Inflammatory macrophage treated with lipopolysaccharide for 4 hours (primary cell): Measurements from ENCODE around the gene NPIPB8.
"Not testable (repeated sequence)": the region's sequence is repeated elsewhere in the genome, so short reads cannot be mapped to it uniquely, and the experiment has no call there.

Experiments
- DNase-seq: peaks from one replicate; pipeline ENCODE4 v3.0.0-alpha.2; 2020

The NPIPB8 gene

DNA sequence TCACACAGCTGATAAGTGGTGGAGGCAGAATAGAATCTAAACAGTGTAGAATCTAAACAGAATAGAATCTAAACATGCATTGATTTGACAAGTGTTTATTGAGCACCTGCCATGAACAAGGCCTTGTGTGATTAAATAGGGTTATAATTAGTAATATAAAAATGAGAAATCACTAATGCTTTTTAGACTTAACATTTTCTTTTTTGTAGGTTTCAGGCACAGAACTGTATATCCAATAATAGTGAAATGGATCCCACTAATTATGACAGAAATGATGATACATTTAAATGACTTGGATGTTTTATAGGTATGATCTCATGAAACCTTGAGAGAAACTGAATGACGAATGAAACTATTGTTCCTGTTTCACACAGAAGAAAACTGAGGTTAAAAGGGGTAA lies at the start of gene NPIPB8:
Gene NPIPB8 (plus strand): TSS at position 301 of the 400 bp plus-strand sequence. CDS start 296 bp downstream, outside the sequence.
- DNase-seq, result not testable (repeated sequence)

DNA sequence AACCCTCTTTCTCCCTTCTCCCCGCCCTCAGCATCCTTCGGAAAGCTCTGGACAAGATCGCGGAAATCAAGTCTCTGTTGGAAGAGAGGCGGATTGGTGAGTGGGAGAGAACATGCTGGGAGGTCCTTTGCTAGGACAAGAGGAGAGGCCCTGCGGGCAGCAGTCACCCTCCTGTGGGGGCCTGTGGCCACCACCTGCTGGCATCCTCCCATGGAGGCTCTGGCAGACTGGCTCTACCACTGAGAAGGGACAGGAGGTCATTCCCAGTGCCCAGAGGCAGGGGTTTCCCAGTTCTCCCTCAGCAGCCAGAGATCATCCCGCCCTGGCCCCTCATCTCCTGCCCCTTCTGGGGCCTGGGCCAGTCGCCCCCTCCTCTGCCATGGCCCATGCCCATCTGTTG lies 48.8 kb upstream of the NPIPB8 start:
- DNase-seq, result no peak

- no peak for DNase-seq
Measured at GRCh38 chr16:28589930-28590329, 47.9 kb upstream of the NPIPB8 start.

DNA sequence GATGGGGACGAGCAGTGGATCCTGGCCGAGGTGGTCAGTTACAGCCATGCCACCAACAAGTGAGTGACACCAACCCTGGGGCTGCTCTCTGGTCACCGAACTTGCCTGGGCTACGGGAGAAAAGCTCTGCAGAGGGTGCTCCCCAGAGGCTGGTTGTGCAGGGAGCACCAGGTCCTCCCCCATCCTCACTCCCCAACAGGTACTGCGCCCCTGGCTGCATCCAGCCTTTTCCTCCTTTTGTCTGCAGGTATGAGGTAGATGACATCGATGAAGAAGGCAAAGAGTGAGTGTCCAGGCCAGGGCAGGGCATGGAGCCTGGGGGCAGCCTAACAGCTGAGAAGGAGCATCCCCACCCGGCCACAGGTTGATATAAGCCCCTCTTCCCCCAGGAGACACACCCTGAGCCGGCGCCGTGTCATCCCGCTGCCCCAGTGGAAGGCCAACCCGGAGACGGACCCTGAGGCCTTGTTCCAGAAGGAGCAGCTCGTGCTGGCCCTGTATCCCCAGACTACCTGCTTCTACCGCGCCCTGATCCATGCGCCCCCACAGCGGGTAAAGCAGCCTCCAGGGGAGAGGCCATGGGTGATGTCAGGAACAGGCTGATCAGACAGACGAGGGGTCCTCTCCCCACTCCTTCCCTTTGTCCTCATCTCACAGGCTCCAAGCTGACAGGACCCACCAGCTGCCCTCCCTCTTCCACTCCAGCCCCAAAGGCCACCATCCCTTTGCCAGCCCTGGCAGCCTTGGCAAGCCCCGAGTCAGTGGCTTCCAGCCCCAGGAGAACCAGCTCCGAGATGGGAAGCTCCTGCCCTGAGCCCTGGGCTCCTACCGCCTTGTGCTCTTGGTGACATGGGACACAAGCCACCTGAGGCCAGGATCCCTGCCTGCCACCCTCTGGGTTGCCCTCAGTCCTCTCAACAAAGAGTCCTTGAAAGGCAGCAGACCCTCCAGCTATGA lies 47.2 kb upstream of the NPIPB8 start:
- DNase-seq, result no peak

DNA sequence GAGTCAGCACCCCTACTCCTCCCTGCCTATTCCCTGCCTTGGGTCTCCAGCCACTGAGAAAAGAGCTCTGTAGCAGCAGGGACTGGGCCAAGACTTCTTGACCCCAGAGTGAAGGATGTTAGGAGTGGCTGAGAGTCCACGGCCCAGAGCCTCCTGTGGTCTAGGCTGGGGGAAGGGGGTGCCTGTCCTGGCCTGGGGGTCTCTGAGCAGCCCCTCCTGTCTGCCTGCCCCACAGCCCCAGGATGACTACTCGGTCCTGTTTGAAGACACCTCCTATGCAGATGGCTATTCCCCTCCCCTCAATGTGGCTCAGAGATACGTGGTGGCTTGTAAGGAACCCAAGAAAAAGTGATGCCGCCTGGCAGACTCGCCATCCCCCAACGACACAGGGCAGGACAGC lies 46.5 kb upstream of the NPIPB8 start:
- no peak for DNase-seq

GRCh38 chr16:28592511-28592910 lies 45.4 kb upstream of the NPIPB8 start:
- no peak for DNase-seq

- no peak for DNase-seq
Measured at GRCh38 chr16:28592979-28593553, 44.8 kb upstream of the NPIPB8 start.

- not testable (repeated sequence) for DNase-seq
Measured at GRCh38 chr16:28595451-28595850, 42.4 kb upstream of the NPIPB8 start.

GRCh38 chr16:28596115-28596630 lies 41.7 kb upstream of the NPIPB8 start:
- no peak for DNase-seq

GRCh38 chr16:28596840-28597691 lies 40.8 kb upstream of the NPIPB8 start, which contains the start of gene SULT1A2:
Gene SULT1A2 (minus strand): TSS chr16:28597050. CDS start chr16:28595930, 1,120 bp downstream.
- no peak for DNase-seq

GRCh38 chr16:28597692-28598261 lies 40.1 kb upstream of the NPIPB8 start:
- DNase-seq, result peak; percentile 27

DNA sequence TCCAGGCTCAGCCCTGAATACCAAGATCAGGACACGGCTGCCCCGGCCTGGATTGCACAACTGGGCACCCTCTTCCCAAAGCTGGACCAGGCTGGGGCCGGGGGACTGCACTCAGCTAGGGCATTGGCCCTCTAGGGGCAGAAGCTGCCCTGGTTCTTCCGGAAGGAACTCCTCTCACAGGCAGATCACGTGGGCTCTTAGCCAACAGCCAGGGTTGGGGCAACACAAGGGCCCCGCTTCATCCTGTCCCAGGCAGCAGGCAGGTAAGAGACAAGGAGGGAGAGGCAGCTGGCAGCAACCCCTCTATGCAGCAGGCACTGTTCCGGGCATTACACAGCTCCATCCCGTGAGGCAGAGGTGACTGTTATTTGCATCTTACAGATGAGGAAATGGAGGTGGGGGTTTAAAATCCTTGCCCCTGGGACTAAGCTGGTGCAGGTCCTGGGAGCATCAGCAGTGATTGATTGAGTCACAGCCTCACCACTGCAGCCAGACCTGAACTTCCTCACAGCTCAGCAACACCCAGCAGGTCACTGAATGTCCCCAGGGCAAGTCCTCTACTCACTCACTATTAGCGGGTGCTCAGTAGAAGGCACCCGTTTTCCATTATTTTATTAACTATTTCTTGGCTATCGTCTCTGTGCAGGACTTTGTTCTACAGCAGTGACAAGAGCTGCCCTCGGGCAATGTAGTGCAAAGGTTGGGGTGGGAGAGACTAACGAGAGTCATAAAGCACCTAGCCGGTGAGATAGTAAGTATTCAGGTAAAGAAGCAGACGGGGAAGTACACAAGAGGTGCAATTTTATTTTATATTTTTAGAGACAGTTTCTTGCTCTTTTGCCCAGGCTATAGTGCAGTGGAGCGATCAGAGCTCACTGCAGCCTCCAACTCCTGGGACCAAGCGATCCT lies 38.2 kb upstream of the NPIPB8 start:
- DNase-seq, result not testable (repeated sequence)

DNA sequence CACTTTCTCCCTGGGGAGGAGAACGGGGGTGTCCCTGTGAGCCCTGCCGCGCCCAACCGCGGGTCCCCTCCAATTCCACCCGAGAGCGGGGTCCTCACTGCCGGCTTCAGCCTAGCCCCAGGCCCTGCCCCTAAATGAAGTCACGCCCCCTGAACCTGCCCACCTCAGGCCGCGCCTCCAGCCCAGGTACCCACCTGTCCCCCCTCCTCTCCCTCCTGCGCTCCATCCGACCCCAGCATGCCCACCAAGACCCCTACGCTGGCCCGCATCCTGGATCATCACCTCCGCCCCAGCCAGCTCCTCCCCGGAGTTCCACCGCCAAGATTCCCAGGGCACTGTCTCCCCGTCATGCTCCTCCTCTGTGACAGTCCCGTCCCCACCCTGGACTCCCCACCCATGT lies 36.9 kb upstream of the NPIPB8 start:
- DNase-seq, result not testable (repeated sequence)

- DNase-seq, result not testable (repeated sequence)
Measured at GRCh38 chr16:28601589-28601988, 36.3 kb upstream of the NPIPB8 start.

DNA sequence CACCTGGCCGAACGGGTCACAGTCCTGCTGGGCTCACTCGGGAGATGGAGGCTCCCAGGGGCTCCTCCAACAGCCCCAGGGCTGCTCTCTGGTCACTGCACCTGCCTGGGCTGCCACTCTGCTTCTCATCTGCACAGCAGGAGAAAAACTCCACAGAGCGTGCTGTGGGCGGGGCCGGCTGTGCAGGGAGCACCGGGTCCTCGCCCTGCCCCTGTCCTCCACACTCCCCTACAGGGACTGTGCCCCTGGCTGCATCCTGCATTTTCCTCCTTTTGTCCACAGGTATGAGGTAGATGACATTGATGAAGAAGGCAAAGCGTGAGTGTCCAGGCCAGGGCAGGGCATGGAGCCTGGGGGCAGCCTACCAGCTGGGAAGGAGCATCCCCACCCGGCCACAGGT lies 35.8 kb upstream of the NPIPB8 start:
- DNase-seq, result not testable (repeated sequence)

DNA sequence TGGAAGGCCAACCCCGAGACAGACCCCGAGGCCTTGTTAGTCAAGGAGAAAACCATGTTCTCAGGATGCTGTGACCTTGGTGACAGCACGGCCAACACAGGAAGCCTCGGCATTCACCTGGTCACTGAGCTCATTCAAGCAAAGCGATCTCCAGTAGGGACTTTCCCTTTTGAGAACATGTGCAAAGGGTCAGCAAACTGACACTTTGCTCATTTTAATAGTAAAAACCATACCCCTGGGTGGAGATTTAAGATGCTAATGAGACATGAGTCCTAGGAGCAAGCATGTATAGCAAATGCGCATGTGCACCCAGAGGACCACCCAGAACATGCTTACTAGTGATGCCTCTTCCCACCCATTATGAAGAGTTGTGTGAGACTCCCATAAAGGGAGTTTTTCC lies 35.3 kb upstream of the NPIPB8 start:
- no peak for DNase-seq

- DNase-seq, result no peak
Measured at GRCh38 chr16:28603381-28604185, 34.3 kb upstream of the NPIPB8 start.

GRCh38 chr16:28604186-28604565 lies 33.7 kb upstream of the NPIPB8 start:
- DNase-seq, result no peak

GRCh38 chr16:28606291-28607115 lies 31.4 kb upstream of the NPIPB8 start:
- no peak for DNase-seq
